CD14-positive monocyte (primary cell): ENCODE measurements around the gene CMTM2. TPM values are rescaled to one million over a fixed set of nuclear protein-coding genes. Genes with fewer than 3 reads are reported as not detected.

Experiments used
- DNase-seq, 3 donors: peaks; one replicate each; pipeline ENCODE4 v3.0.0-alpha.2; 2011 to 2022
- H2AFZ ChIP-seq: 2 replicates; pipeline ENCODE4 v1.6.0; 2012; ENCODE audit warnings: mild to moderate bottlenecking, low read depth, low read length, inconsistent platforms; ENCODE audit not compliant: insufficient read depth, poor library complexity, severe bottlenecking
- H3K27ac ChIP-seq, 2 donors: 1 replicate in 1 of 2; 2 replicates in 1 of 2; pipeline ENCODE4 v1.5.1; 2012 to 2013; ENCODE audit warnings: low read length in 2 of 2, control low read depth in 1 of 2, inconsistent platforms in 1 of 2, low read depth in 1 of 2, mild to moderate bottlenecking in 1 of 2
- H3K27me3 ChIP-seq, 2 donors: one replicate each; pipeline versions ENCODE4 v1.6.0 to v1.6.1; 2011 to 2013; ENCODE audit warnings: low read length in 2 of 2; ENCODE audit not compliant: control insufficient read depth in 2 of 2, insufficient read depth in 2 of 2
- H3K36me3 ChIP-seq, 2 donors: replicated peaks in 1 of 2; 1 replicate in 1 of 2; 2 replicates in 1 of 2; pipeline versions ENCODE4 v1.5.1 to v1.6.1; 2012 to 2013; ENCODE audit warnings: low read length in 2 of 2, control low read depth in 1 of 2, inconsistent platforms in 1 of 2, mild to moderate bottlenecking in 1 of 2; ENCODE audit not compliant: insufficient read depth in 2 of 2, control insufficient read depth in 1 of 2
- H3K4me1 ChIP-seq, 2 donors: 1 replicate in 1 of 2; 2 replicates in 1 of 2; pipeline versions ENCODE4 v1.5.1 to v1.6.1; 2012 to 2013; ENCODE audit warnings: low read length in 2 of 2, control low read depth in 1 of 2, inconsistent platforms in 1 of 2, mild to moderate bottlenecking in 1 of 2, moderate library complexity in 1 of 2; ENCODE audit not compliant: insufficient read depth in 2 of 2, control insufficient read depth in 1 of 2
- H3K4me2 ChIP-seq: replicated peaks from 2 replicates; pipeline ENCODE3; 2012; ENCODE audit warnings: low read length, moderate library complexity, mild to moderate bottlenecking; ENCODE audit not compliant: poor library complexity, severe bottlenecking; ENCODE audit errors: extremely low read depth
- H3K4me3 ChIP-seq, 3 experiments: fragments of 200-600 bp in 1 of 3; sonication (generic) in 1 of 3; replicated peaks in 1 of 3; 1 replicate in 2 of 3; 2 replicates in 1 of 3; pipeline ENCODE4 v1.5.1; 2011 to 2013; ENCODE audit warnings: low read length in 3 of 3, mild to moderate bottlenecking in 3 of 3, control low read depth in 2 of 3, low read depth in 2 of 3, inconsistent platforms in 1 of 3, moderate library complexity in 1 of 3
- H3K79me2 ChIP-seq: 2 replicates; pipeline ENCODE4 v1.6.0; 2012; ENCODE audit warnings: mild to moderate bottlenecking, control low read depth, inconsistent platforms, low read length, moderate library complexity; ENCODE audit not compliant: insufficient read depth
- H3K9ac ChIP-seq: 2 replicates; pipeline ENCODE4 v1.6.0; 2017; ENCODE audit warnings: low read length, mild to moderate bottlenecking; ENCODE audit not compliant: insufficient read depth, poor library complexity, severe bottlenecking
- H3K9me3 ChIP-seq, 2 donors: replicated peaks in 1 of 2; 1 replicate in 1 of 2; 2 replicates in 1 of 2; pipeline versions ENCODE4 v1.5.1 to v1.6.1; 2012 to 2013; ENCODE audit warnings: low read length in 2 of 2, control low read depth in 1 of 2; ENCODE audit not compliant: control insufficient read depth in 1 of 2, insufficient read depth in 1 of 2
- H4K20me1 ChIP-seq: 2 replicates; pipeline ENCODE4 v1.6.0; 2012; ENCODE audit warnings: mild to moderate bottlenecking, low read length, control low read depth, moderate library complexity; ENCODE audit not compliant: insufficient read depth
- H3K27ac Mint-ChIP-seq, 7 donors: one replicate each; pipeline ENCODE4 v1.8.0; 2020; ENCODE audit warnings: mild to moderate bottlenecking in 7 of 7, mixed read lengths in 7 of 7, moderate library complexity in 6 of 7, inconsistent platforms in 2 of 7
- H3K27me3 Mint-ChIP-seq, 3 donors: one replicate each; pipeline ENCODE4 v1.8.0; 2021 to 2022; ENCODE audit warnings: low read depth in 3 of 3, mild to moderate bottlenecking in 3 of 3, mixed read lengths in 3 of 3, moderate library complexity in 3 of 3, inconsistent platforms in 1 of 3
- H3K36me3 Mint-ChIP-seq, 2 donors: one replicate each; pipeline ENCODE4 v1.8.0; 2020; ENCODE audit warnings: mixed read lengths in 2 of 2, inconsistent platforms in 1 of 2, mild to moderate bottlenecking in 1 of 2
- H3K4me1 Mint-ChIP-seq: one replicate; pipeline ENCODE4 v1.8.0; 2020; ENCODE audit warnings: mild to moderate bottlenecking, mixed read lengths
- H3K4me3 Mint-ChIP-seq, 2 donors: one replicate each; pipeline ENCODE4 v1.8.0; 2020; ENCODE audit warnings: mild to moderate bottlenecking in 2 of 2, mixed read lengths in 2 of 2, moderate library complexity in 1 of 2
- H3K9me3 Mint-ChIP-seq, 7 donors: one replicate each; pipeline ENCODE4 v1.8.0; 2020 to 2022; ENCODE audit warnings: mixed read lengths in 7 of 7, mild to moderate bottlenecking in 6 of 7, moderate library complexity in 6 of 7, inconsistent platforms in 2 of 7
- WGBS: methylation state at CpG from one replicate; pipeline ENCODE4 v1.1.5; 2013; ENCODE audit warnings: missing lambda C conversion rate; ENCODE audit not compliant: insufficient coverage; 5-methylcytosine and 5-hydroxymethylcytosine counted together
- intact Hi-C, 2 donors: fragments of 100-400 bp; cut with micrococcal nuclease; formaldehyde crosslinking; loops; one replicate each; pipeline versions ENCODE4 v1.15.0 to v1.15.1; 2023
- polyA plus RNA-seq, 3 donors: library from polyadenylated mRNA; depleted of rRNA in 1 of 3; unstranded in 2 of 3; stranded (reverse) in 1 of 3; fragments of 300-500 nt in 2 of 3; fragments of >200 nt in 1 of 3; fragmentation: Illumina TruSeq in 2 of 3; gene quantifications; 1 replicate in 2 of 3; 2 replicates in 1 of 3; pipeline ENCODE4 v1.2.3, GENCODE V29; 2012 to 2021
- TF ChIP-seq, protein P1 (sequence below): fragments of 200-600 bp; IDR thresholded peaks from one replicate; pipeline ENCODE4 v1.8.0; 2022; ENCODE audit warnings: antibody characterized with exemption, mild to moderate bottlenecking

Gene CMTM2
- polyA plus RNA-seq, 3 donors = 11.0 to 41.6 (median 39.1) TPM

GRCh38 chr16:66604376-66605176 lies 25.3 kb downstream of the CMTM2 start, which contains the start of gene CMTM3:
CMTM3 (plus strand) TSS chr16:66604704; CDS start chr16:66604806, 102 bp downstream.
- Mint-ChIP-seq H3K27ac (peak within 1 kb of the TSS; percentile 75 to 91 (median 89)), H3K27me3 (peaks cover 9 to 17% (median 12%) of the 10 kb centered on the region in 3 donors), H3K4me1 (peaks cover 44% of the 10 kb centered on the region), H3K4me3 (peak within 1 kb of the TSS; percentile 93 to 95), H3K36me3 (peaks cover 14 to 32% of the 10 kb centered on the region in 2 donors), H3K9me3 (peaks cover 0 to 12% (median 8%) of the 10 kb centered on the region in 7 donors)
- peak within 1 kb of the TSS; percentile 74 to 91 (median 91) for H3K4me3 ChIP-seq
- H3K36me3 ChIP-seq = peaks cover 13 to 23% of the 10 kb centered on the region in 2 donors
- peaks cover 36% of the 10 kb centered on the region for H4K20me1 ChIP-seq
- H3K27me3 ChIP-seq = no peaks in the 10 kb centered on the region
- peak within 1 kb of the TSS; percentile 88 for H3K9ac ChIP-seq
- peak within 1 kb of the TSS; percentile 76 to 90 for H3K27ac ChIP-seq
- WGBS = under 1% methylated on average over 80 of the region's 96 CpGs
- TF ChIP-seq, protein P1, sequence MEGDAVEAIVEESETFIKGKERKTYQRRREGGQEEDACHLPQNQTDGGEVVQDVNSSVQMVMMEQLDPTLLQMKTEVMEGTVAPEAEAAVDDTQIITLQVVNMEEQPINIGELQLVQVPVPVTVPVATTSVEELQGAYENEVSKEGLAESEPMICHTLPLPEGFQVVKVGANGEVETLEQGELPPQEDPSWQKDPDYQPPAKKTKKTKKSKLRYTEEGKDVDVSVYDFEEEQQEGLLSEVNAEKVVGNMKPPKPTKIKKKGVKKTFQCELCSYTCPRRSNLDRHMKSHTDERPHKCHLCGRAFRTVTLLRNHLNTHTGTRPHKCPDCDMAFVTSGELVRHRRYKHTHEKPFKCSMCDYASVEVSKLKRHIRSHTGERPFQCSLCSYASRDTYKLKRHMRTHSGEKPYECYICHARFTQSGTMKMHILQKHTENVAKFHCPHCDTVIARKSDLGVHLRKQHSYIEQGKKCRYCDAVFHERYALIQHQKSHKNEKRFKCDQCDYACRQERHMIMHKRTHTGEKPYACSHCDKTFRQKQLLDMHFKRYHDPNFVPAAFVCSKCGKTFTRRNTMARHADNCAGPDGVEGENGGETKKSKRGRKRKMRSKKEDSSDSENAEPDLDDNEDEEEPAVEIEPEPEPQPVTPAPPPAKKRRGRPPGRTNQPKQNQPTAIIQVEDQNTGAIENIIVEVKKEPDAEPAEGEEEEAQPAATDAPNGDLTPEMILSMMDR = peak; percentile 88
- peak in 2 of 3 donors; percentile 50 to 57 for DNase-seq
- peaks cover 43% of the 10 kb centered on the region for H3K79me2 ChIP-seq
- intact Hi-C loops = loop anchor here (2.0 to 10.0 kb wide), 4 partner anchors 37 to 260 kb away; partner anchors contain the start of gene CMTM1 (in 1 of the 2)
- H3K9me3 ChIP-seq = peaks cover 0 to 10% of the 10 kb centered on the region in 2 donors
- peak within 1 kb of the TSS; percentile 94 for H3K4me2 ChIP-seq
- H2AFZ ChIP-seq = peak within 1 kb of the TSS; percentile 82
- H3K4me1 ChIP-seq = peaks cover 42 to 47% of the 10 kb centered on the region in 2 donors

GRCh38 chr16:66605177-66605978 lies 26.1 kb downstream of the CMTM2 start:
- Histone ChIP-seq H2AFZ (peak overlapping the region; percentile 82), H3K27ac (peak overlapping the region; percentile 76 to 90), H4K20me1 (peaks cover 44% of the 10 kb centered on the region), H3K36me3 (peaks cover 21 to 31% of the 10 kb centered on the region in 2 donors), H3K27me3 (no peaks in the 10 kb centered on the region), H3K4me2 (peak overlapping the region; percentile 94), H3K4me3 (peak overlapping the region; percentile 74 to 91 (median 91)), H3K9ac (peak overlapping the region; percentile 88), H3K79me2 (peaks cover 51% of the 10 kb centered on the region), H3K4me1 (peaks cover 42 to 47% of the 10 kb centered on the region in 2 donors), H3K9me3 (peaks cover 0 to 10% of the 10 kb centered on the region in 2 donors)
- Mint-ChIP-seq H3K4me1 (peaks cover 44% of the 10 kb centered on the region), H3K36me3 (peaks cover 22 to 40% of the 10 kb centered on the region in 2 donors), H3K27me3 (peaks cover 7 to 17% (median 10%) of the 10 kb centered on the region in 3 donors), H3K27ac (peak overlapping the region; percentile 75 to 91 (median 88)), H3K4me3 (peak overlapping the region; percentile 81 to 95), H3K9me3 (peaks cover 0 to 12% (median 8%) of the 10 kb centered on the region in 7 donors)
- TF ChIP-seq, protein P1 = peak; percentile 45
- 0% methylated on average over 43 of the region's 61 CpGs for WGBS
- peak in 2 of 3 donors; percentile 34 to 49 for DNase-seq
- intact Hi-C loops = loop anchor here (2.0 to 10.0 kb wide), 3 partner anchors 198 to 259 kb away; no protein-coding TSS in a partner anchor
